GM18505 (cell line): Measurements from ENCODE around the gene RERG.

Experiments used
- ATAC-seq: cut with Tn5 transposase; IDR thresholded peaks from one replicate; pipeline ENCODE4 v1.9.1; 2021; ENCODE audit not compliant: unreplicated experiment
- POLR2A ChIP-seq: IDR thresholded peaks from 4 replicates; pipeline ENCODE4 v1.6.1; 2011; ENCODE audit warnings: borderline replicate concordance; ENCODE audit not compliant: insufficient read depth, insufficient read length; ENCODE audit errors: extremely low read depth

The RERG gene

GRCh38 chr12:15220915-15221885, at the start of gene RERG:
TSS of gene RERG (minus strand) at chr12:15221417. CDS start at chr12:15217489, 3,928 bp downstream.
- TF ChIP-seq POLR2A, result no peak
- ATAC-seq, result peak; percentile 98

- no peak for TF ChIP-seq POLR2A
- ATAC-seq, result no peak
Measured at GRCh38 chr12:15270591-15270990, 49.4 kb upstream of the RERG start.

GRCh38 chr12:15268927-15269552, 47.8 kb upstream of the RERG start:
- TF ChIP-seq POLR2A, result no peak
- peak; percentile 84 for ATAC-seq

- ATAC-seq, result no peak
- no peak for TF ChIP-seq POLR2A
Measured at GRCh38 chr12:15268309-15268708, 47.1 kb upstream of the RERG start.

GRCh38 chr12:15265875-15266274, 44.7 kb upstream of the RERG start:
- no peak for ATAC-seq
- TF ChIP-seq POLR2A, result no peak

- ATAC-seq, result no peak
- no peak for TF ChIP-seq POLR2A
Measured at GRCh38 chr12:15256761-15257160, 35.5 kb upstream of the RERG start.

- no peak for ATAC-seq
- no peak for TF ChIP-seq POLR2A
Measured at GRCh38 chr12:15253990-15254389, 32.8 kb upstream of the RERG start.

GRCh38 chr12:15244926-15245325, 23.7 kb upstream of the RERG start:
- TF ChIP-seq POLR2A, result no peak
- no peak for ATAC-seq

GRCh38 chr12:15244341-15244740, 23.1 kb upstream of the RERG start:
- ATAC-seq, result no peak

GRCh38 chr12:15243102-15243501, 21.9 kb upstream of the RERG start:
- TF ChIP-seq POLR2A, result no peak
- no peak for ATAC-seq

More at GRCh38 chr12:15244341-15244740, 23.1 kb upstream of the RERG start:
- TF ChIP-seq POLR2A, result no peak

GRCh38 chr12:15240898-15241297, 19.7 kb upstream of the RERG start:
- TF ChIP-seq POLR2A, result no peak
- no peak for ATAC-seq

GRCh38 chr12:15234508-15234907, 13.3 kb upstream of the RERG start:
- no peak for TF ChIP-seq POLR2A
- ATAC-seq, result no peak

GRCh38 chr12:15234011-15234410, 12.8 kb upstream of the RERG start:
- no peak for TF ChIP-seq POLR2A
- no peak for ATAC-seq

- no peak for TF ChIP-seq POLR2A
- ATAC-seq, result no peak
Measured at GRCh38 chr12:15232959-15233358, 11.7 kb upstream of the RERG start.
